Suprapubic skin (tissue), 4 donors: ENCODE measurements around the gene PTGES2.

Source experiments
- CTCF ChIP-seq, 2 donors: fragments of 200-600 bp in 1 of 2; fragments of 450-650 bp in 1 of 2; sonication (generic) in 1 of 2; IDR thresholded peaks; one replicate each; pipeline ENCODE4 v1.5.1; 2016 to 2019; ENCODE audit warnings: antibody characterized with exemption in 2 of 2, mild to moderate bottlenecking in 1 of 2, moderate library complexity in 1 of 2
- EP300 ChIP-seq: sonication (generic); formaldehyde crosslinking; IDR thresholded peaks from one replicate; pipeline ENCODE4 v1.6.1; 2017; ENCODE audit warnings: antibody characterized with exemption
- POLR2A ChIP-seq, 2 donors: fragments of 450-650 bp; IDR thresholded peaks; one replicate each; pipeline ENCODE4 v1.6.1; 2017; ENCODE audit warnings: antibody characterized with exemption in 2 of 2, mild to moderate bottlenecking in 2 of 2, moderate library complexity in 2 of 2
- POLR2AphosphoS5 ChIP-seq, 3 donors: sonication (generic); formaldehyde crosslinking; IDR thresholded peaks; one replicate each; pipeline ENCODE4 v1.6.1; 2017; ENCODE audit warnings: antibody characterized with exemption in 3 of 3

- TF ChIP-seq CTCF (IDR thresholded peaks at IDR 0.05) (no peak), POLR2AphosphoS5 (IDR thresholded peaks at IDR 0.05) (no peak), EP300 (no peak), POLR2A (IDR thresholded peaks at IDR 0.05) (no peak)
These were observed 34.9 kb upstream of the PTGES2 start for GRCh38 chr9:128162215-128163026.
